ENCODE data around the gene TNFRSF19.

Gene TNFRSF19

GRCh38 chr13:23683084-23683483 is 112.9 kb downstream of the TNFRSF19 start:
- DNase-seq (ENCODE audit: low read depth in 2 of 2): no peak

GRCh38 chr13:23684647-23685046 is 114.4 kb downstream of the TNFRSF19 start:
- DNase-seq (ENCODE audit: low read depth in 2 of 2): no peak

- no peak for DNase-seq (ENCODE audit: low read depth in 2 of 2)
Observed at GRCh38 chr13:23685416-23685815, 115.2 kb downstream of the TNFRSF19 start.

- DNase-seq (ENCODE audit: low read depth in 2 of 2): no peak
Observed at GRCh38 chr13:23686948-23687347, 116.7 kb downstream of the TNFRSF19 start.

GRCh38 chr13:23687614-23688013 is 117.4 kb downstream of the TNFRSF19 start:
- DNase-seq (ENCODE audit: low read depth in 2 of 2): no peak

GRCh38 chr13:23688336-23688735 is 118.1 kb downstream of the TNFRSF19 start:
- DNase-seq (ENCODE audit: low read depth in 2 of 2): no peak

- DNase-seq (ENCODE audit: low read depth in 2 of 2): no peak
Observed at GRCh38 chr13:23690668-23691067, 120.5 kb downstream of the TNFRSF19 start.

- DNase-seq (ENCODE audit: low read depth in 2 of 2): no peak
Observed at GRCh38 chr13:23692816-23693215, 122.6 kb downstream of the TNFRSF19 start.

GRCh38 chr13:23695196-23695595 is 125.0 kb downstream of the TNFRSF19 start:
- DNase-seq (ENCODE audit: low read depth in 2 of 2): no peak

- DNase-seq (ENCODE audit: low read depth in 2 of 2): no peak
Observed at GRCh38 chr13:23695711-23696464, 125.7 kb downstream of the TNFRSF19 start.

- no peak for DNase-seq (ENCODE audit: low read depth in 2 of 2)
Observed at GRCh38 chr13:23696610-23697009, 126.4 kb downstream of the TNFRSF19 start.

- no peak for DNase-seq (ENCODE audit: low read depth in 2 of 2)
Observed at GRCh38 chr13:23697772-23698313, 127.6 kb downstream of the TNFRSF19 start.

GRCh38 chr13:23699271-23699670 is 129.1 kb downstream of the TNFRSF19 start:
- DNase-seq (ENCODE audit: low read depth in 2 of 2): no peak

GRCh38 chr13:23701186-23701585 is 131.0 kb downstream of the TNFRSF19 start:
- no peak for DNase-seq (ENCODE audit: low read depth in 2 of 2)

GRCh38 chr13:23701636-23702035 is 131.4 kb downstream of the TNFRSF19 start:
- peak; percentile 80 for DNase-seq (ENCODE audit: low read depth in 2 of 2)

GRCh38 chr13:23703246-23703860 is 133.1 kb downstream of the TNFRSF19 start:
- DNase-seq (ENCODE audit: low read depth in 2 of 2): no peak

- DNase-seq (ENCODE audit: low read depth in 2 of 2): no peak
Observed at GRCh38 chr13:23705583-23705982, 135.4 kb downstream of the TNFRSF19 start.

- DNase-seq (ENCODE audit: low read depth in 2 of 2): no peak
Observed at GRCh38 chr13:23707674-23708073, 137.5 kb downstream of the TNFRSF19 start.

- no peak for DNase-seq (ENCODE audit: low read depth in 2 of 2)
Observed at GRCh38 chr13:23709536-23709935, 139.3 kb downstream of the TNFRSF19 start.

- no peak for DNase-seq (ENCODE audit: low read depth in 2 of 2)
Observed at GRCh38 chr13:23710366-23710765, 140.2 kb downstream of the TNFRSF19 start.

GRCh38 chr13:23711355-23711754 is 141.1 kb downstream of the TNFRSF19 start:
- no peak for DNase-seq (ENCODE audit: low read depth in 2 of 2)

- DNase-seq (ENCODE audit: low read depth in 2 of 2): no peak
Observed at GRCh38 chr13:23714672-23715071, 144.5 kb downstream of the TNFRSF19 start.

- DNase-seq (ENCODE audit: low read depth in 2 of 2): no peak
Observed at GRCh38 chr13:23715092-23715761, 145.0 kb downstream of the TNFRSF19 start.

Measured in fibroblast of skin of left quadriceps (primary cell).